VCaP (cell line): ENCODE measurements around the gene SLCO3A1.

Experiments used
- H3K27ac ChIP-seq: fragments of 450-650 bp; 2 replicates; pipeline ENCODE4 v1.5.1; 2017
- TF ChIP-seq, protein P1 (sequence below): fragments of 450-650 bp; conservative IDR thresholded peaks from 2 replicates; pipeline ENCODE4 v1.5.1; 2017; ENCODE audit warnings: mild to moderate bottlenecking, moderate library complexity

The SLCO3A1 gene

DNA sequence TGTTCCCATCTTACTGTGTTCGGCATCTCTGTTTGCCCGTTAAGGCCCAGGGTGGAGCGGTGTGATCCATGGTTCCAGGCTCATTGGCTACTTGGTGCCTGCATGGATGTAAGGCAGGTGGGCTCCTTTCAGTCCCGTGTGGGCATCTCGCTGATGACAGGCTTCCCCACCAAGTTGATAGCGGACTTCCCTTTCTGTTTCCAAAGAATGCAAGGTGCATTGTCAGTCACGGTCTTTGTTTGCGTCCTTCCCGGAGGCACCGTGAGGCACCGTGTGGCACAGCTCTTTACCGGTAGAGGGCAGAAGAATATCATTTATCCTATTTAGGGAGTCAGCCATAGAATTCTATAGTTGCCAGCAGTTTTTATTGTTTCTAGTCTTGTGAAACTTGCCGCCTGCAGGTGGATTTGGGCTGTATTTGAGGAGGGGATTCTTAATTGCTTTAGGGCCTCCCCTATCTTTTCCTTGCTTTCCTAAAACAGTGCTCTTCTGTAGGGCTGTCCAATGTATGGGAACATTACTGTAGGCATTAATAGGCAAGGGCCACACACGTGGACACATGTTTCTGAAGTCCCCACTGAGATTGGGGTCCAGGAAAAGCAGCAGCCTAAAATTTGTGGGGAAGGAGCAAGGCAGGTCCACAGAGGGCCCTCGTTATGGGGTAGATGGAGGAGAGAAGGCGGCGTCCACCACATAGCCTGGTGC lies 244.1 kb downstream of the SLCO3A1 start:
- H3K27ac ChIP-seq, result no peak overlapping the region
- TF ChIP-seq, protein P1, sequence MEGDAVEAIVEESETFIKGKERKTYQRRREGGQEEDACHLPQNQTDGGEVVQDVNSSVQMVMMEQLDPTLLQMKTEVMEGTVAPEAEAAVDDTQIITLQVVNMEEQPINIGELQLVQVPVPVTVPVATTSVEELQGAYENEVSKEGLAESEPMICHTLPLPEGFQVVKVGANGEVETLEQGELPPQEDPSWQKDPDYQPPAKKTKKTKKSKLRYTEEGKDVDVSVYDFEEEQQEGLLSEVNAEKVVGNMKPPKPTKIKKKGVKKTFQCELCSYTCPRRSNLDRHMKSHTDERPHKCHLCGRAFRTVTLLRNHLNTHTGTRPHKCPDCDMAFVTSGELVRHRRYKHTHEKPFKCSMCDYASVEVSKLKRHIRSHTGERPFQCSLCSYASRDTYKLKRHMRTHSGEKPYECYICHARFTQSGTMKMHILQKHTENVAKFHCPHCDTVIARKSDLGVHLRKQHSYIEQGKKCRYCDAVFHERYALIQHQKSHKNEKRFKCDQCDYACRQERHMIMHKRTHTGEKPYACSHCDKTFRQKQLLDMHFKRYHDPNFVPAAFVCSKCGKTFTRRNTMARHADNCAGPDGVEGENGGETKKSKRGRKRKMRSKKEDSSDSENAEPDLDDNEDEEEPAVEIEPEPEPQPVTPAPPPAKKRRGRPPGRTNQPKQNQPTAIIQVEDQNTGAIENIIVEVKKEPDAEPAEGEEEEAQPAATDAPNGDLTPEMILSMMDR, result peak; percentile 96

GRCh38 chr15:92098869-92099268 lies 245.4 kb downstream of the SLCO3A1 start:
- TF ChIP-seq, protein P1, result no peak
- no peak overlapping the region for H3K27ac ChIP-seq

DNA sequence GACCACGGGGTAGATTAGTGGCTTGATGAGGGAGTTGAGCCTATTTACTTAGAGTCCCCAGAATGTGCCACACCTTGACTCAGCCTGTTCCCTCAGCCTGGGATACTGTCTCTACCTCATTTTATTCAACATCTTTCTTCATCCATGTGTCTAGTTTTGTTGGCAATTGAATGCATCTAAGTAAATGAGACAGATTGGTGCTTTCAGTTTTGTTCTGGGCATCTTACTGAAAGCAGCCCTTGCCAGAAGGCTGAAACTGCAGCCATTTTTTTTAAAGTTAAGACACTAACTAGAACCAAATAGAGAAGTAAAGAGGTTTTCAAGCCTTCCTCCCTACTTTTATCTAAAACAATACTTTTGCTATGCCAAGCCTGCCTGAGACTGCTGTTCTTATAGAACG lies 246.8 kb downstream of the SLCO3A1 start:
- TF ChIP-seq, protein P1, result no peak
- no peak overlapping the region for H3K27ac ChIP-seq

- H3K27ac ChIP-seq, result no peak overlapping the region
- TF ChIP-seq, protein P1, result no peak
Measured at GRCh38 chr15:92100751-92101150, 247.2 kb downstream of the SLCO3A1 start.

GRCh38 chr15:92101708-92102394 lies 248.3 kb downstream of the SLCO3A1 start:
- H3K27ac ChIP-seq, result no peak overlapping the region
- TF ChIP-seq, protein P1, result no peak

DNA sequence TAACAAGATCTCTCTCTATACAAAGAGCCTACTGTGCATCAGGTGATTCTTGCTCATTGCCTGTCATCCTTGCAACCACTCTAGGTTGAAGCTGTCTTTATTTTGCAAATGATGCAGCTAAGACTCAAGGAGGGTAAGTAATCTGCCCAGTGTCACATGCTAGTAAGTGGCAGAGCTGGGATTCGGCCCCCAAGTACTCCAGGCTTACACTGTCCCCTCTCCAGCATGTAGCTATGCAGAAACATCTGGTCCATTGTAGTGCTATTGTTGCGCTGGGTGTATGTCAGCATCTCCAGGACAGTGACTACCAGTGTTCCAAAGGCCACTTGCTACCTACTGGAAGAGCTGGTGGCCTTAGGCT lies 248.9 kb downstream of the SLCO3A1 start:
- TF ChIP-seq, protein P1, result no peak
- no peak overlapping the region for H3K27ac ChIP-seq

DNA sequence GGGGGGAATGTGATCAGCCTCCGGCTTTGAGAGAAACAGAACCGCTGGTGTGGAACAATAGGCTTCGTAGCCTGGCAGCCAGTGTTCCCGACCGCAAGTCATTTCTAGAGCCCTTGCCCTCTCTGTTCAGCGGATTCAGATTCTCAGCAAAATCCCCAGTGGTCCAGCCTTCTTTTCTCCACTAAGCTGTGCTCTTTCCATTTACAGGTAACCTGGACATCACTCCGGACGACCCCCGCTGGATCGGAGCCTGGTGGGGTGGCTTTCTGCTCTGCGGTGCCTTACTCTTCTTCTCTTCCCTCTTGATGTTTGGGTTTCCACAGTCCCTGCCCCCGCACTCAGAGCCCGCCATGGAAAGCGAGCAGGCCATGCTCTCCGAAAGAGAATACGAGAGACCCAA lies 250.6 kb downstream of the SLCO3A1 start:
- TF ChIP-seq, protein P1, result no peak
- H3K27ac ChIP-seq, result no peak overlapping the region
